Naive B cell (primary cell): ENCODE results near the gene GRHPR. TPM values are rescaled to one million over a fixed set of nuclear protein-coding genes. Genes with fewer than 3 reads are reported as not detected.

Experiments
- polyA plus RNA-seq, 6 donors: library from polyadenylated mRNA; unstranded; fragments of 300-500 nt; fragmentation: Illumina TruSeq; gene quantifications; one replicate each; pipeline ENCODE4 v1.2.3, GENCODE V29; 2021; ENCODE audit warnings: low read depth in 6 of 6

The GRHPR gene
- polyA plus RNA-seq, 6 donors from 2014 or later = 90.5 to 185 (median 126) TPM

Other genes with a start within 250 kb of the GRHPR start
- gene ZBTB5, start 42.8 kb downstream of the GRHPR start, polyA plus RNA-seq = 1 to 10 TPM; 1.1 to 2.8 (median 1.8) TPM
- 10 to 100 TPM in 3 of 6 donors, 1 to 10 TPM in 3; 5.5 to 15.8 (median 10.4) TPM for gene POLR1E, start 63.3 kb downstream of the GRHPR start, polyA plus RNA-seq
- gene FBXO10, start 153.7 kb downstream of the GRHPR start, polyA plus RNA-seq = 1 to 10 TPM; 2.7 to 7.8 (median 7.5) TPM
- gene TOMM5, start 169.9 kb downstream of the GRHPR start, polyA plus RNA-seq = 100 to 1,000 TPM; 127 to 214 (median 179) TPM
- gene FRMPD1, start 228.3 kb downstream of the GRHPR start, polyA plus RNA-seq = not detected